MM.1S (cell line): ENCODE data around the gene SRSF3.

ENCODE experiments used
- CTCF ChIP-seq: fragments of 300-600 bp; sonication (generic); IDR thresholded peaks from 2 replicates; pipeline ENCODE4 v1.5.1; 2016; ENCODE audit warnings: antibody characterized with exemption, low read length, mixed read lengths
- EZH2phosphoT487 ChIP-seq: fragments of 300-600 bp; sonication (generic); IDR thresholded peaks from 2 replicates; pipeline ENCODE4 v1.6.1; 2018; ENCODE audit warnings: antibody characterized with exemption, low read length

GRCh38 chr6:36623547-36624459 lies 29.6 kb downstream of the SRSF3 start:
- TF ChIP-seq CTCF: peak; percentile 92
- TF ChIP-seq EZH2phosphoT487: no peak
